Measurements from ENCODE around the gene ZMYND10. TPM values are rescaled to one million over a fixed set of nuclear protein-coding genes. Genes with fewer than 3 reads are reported as not detected.

Gene ZMYND10
- total RNA-seq, 1 experiment from 2014 or later, result 0.67 TPM

DNA sequence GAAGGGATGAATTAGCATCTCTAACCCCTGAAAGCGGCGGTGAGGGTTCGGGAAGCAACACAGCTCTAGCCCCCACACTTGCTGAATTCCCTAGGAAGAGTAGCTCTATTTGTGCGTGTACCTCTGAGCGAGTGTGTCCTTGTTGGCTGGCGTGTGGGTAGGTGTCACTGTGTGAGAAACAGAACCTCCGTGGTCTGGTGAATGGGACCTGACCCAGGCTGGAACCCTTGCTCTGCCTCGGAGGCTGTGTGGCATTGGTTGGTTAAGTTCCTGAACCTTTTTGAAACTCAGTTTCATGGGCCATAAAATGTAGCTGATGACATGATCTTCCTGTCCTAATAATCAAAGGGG is 14.2 kb upstream of the ZMYND10 start:
- Histone ChIP-seq H3K27ac (ENCODE audit: low read depth, low read length, poor library complexity, severe bottlenecking) (no peak overlapping the region), H3K36me3 (ENCODE audit: insufficient read depth, low read length, poor library complexity, severe bottlenecking) (no peaks in the 10 kb centered on the region), H3K27me3 (replicated peaks; ENCODE audit: insufficient read depth, low read depth, low read length, poor library complexity) (no peaks in the 10 kb centered on the region), H3K4me1 (ENCODE audit: insufficient read depth, low read length, poor library complexity, severe bottlenecking) (no peaks in the 10 kb centered on the region), H3K4me3 (ENCODE audit: low read depth, low read length, poor library complexity, severe bottlenecking) (peak overlapping the region; percentile 72), H3K9me3 (ENCODE audit: low read depth, low read length, poor library complexity, severe bottlenecking) (no peaks in the 10 kb centered on the region)
- no TSS peak for BruUV-seq (replicated peaks)
- TF ChIP-seq, protein P1, sequence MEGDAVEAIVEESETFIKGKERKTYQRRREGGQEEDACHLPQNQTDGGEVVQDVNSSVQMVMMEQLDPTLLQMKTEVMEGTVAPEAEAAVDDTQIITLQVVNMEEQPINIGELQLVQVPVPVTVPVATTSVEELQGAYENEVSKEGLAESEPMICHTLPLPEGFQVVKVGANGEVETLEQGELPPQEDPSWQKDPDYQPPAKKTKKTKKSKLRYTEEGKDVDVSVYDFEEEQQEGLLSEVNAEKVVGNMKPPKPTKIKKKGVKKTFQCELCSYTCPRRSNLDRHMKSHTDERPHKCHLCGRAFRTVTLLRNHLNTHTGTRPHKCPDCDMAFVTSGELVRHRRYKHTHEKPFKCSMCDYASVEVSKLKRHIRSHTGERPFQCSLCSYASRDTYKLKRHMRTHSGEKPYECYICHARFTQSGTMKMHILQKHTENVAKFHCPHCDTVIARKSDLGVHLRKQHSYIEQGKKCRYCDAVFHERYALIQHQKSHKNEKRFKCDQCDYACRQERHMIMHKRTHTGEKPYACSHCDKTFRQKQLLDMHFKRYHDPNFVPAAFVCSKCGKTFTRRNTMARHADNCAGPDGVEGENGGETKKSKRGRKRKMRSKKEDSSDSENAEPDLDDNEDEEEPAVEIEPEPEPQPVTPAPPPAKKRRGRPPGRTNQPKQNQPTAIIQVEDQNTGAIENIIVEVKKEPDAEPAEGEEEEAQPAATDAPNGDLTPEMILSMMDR (conservative IDR thresholded peaks at IDR 0.05; ENCODE audit: low read depth, low read length), result no peak
- no peak for TF ChIP-seq EZH2 (IDR thresholded peaks at IDR 0.05; ENCODE audit: borderline replicate concordance, low read depth, low read length, poor library complexity, severe bottlenecking)
- ChIA-PET CTCF (no interaction called here), POLR2A (ENCODE audit: low non-redundant PET) (no interaction called here)
- DNase-seq (ENCODE audit: low spot score), result no peak
- intact Hi-C loops (cut with micrococcal nuclease; ENCODE audit: unreplicated experiment), result no loop called here

- TSS peak; percentile 60 for BruUV-seq (replicated peaks)
- Histone ChIP-seq H3K4me1 (ENCODE audit: insufficient read depth, low read length, poor library complexity, severe bottlenecking) (no peaks in the 10 kb centered on the region), H3K9me3 (ENCODE audit: low read depth, low read length, poor library complexity, severe bottlenecking) (no peaks in the 10 kb centered on the region), H3K4me3 (ENCODE audit: low read depth, low read length, poor library complexity, severe bottlenecking) (peak within 1 kb of the TSS; percentile 72), H3K36me3 (ENCODE audit: insufficient read depth, low read length, poor library complexity, severe bottlenecking) (peaks cover 2% of the 10 kb centered on the region), H3K27ac (ENCODE audit: low read depth, low read length, poor library complexity, severe bottlenecking) (peak within 1 kb of the TSS; percentile 76), H3K27me3 (replicated peaks; ENCODE audit: insufficient read depth, low read depth, low read length, poor library complexity) (no peaks in the 10 kb centered on the region)
- intact Hi-C loops (cut with micrococcal nuclease; ENCODE audit: unreplicated experiment), result no loop called here
- ChIA-PET CTCF (interaction anchor here (0.5 kb wide), 1 partner anchor 101 kb away, joined by 3 read pairs; no protein-coding TSS in a partner anchor), POLR2A (ENCODE audit: low non-redundant PET) (no interaction called here)
- DNase-seq (ENCODE audit: low spot score), result peak; percentile 96
- no peak for TF ChIP-seq EZH2 (IDR thresholded peaks at IDR 0.05; ENCODE audit: borderline replicate concordance, low read depth, low read length, poor library complexity, severe bottlenecking)
- TF ChIP-seq, protein P1 (conservative IDR thresholded peaks at IDR 0.05; ENCODE audit: low read depth, low read length), result no peak
Measured at GRCh38 chr3:50358911-50359759, 13.6 kb upstream of the ZMYND10 start, which contains the start of gene TMEM115. TSS of gene TMEM115 (minus strand) at chr3:50359521. CDS start at chr3:50359063, 458 bp downstream.

DNA sequence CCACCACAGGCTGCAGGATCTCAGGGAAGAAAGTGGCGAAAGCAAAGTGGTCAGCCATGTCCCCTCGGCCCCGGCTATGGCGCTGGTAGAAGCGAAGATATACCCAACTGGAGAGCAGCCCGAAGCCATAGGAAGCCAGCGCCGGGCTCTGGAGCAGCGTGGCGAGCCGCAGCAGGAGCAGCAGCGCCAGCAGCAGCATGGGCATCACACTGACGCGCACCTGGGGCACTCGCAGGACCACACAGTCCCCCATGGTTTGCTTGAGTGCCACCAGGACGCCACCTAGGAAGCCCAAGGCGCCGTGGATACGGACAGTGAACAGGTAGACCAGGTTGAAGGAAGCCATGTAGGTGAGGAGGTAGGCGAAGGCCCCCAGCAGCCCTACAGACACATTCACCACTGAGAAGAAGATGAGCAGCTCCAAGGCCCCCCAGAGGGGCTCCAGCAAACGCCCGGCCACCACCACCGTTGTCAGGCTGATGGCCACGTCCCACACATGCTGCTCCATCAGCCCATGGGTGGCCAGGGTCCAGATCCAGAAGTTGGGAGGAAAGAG is 12.9 kb upstream of the ZMYND10 start:
- intact Hi-C loops (cut with micrococcal nuclease; ENCODE audit: unreplicated experiment), result no loop called here
- H3K9me3 ChIP-seq (ENCODE audit: low read depth, low read length, poor library complexity, severe bottlenecking), result no peaks in the 10 kb centered on the region
- no peak for TF ChIP-seq EZH2 (IDR thresholded peaks at IDR 0.05; ENCODE audit: borderline replicate concordance, low read depth, low read length, poor library complexity, severe bottlenecking)
- TF ChIP-seq, protein P1 (conservative IDR thresholded peaks at IDR 0.05; ENCODE audit: low read depth, low read length), result no peak
- H3K27me3 ChIP-seq (replicated peaks; ENCODE audit: insufficient read depth, low read depth, low read length, poor library complexity), result no peaks in the 10 kb centered on the region
- no TSS peak for BruUV-seq (replicated peaks)
- H3K4me3 ChIP-seq (ENCODE audit: low read depth, low read length, poor library complexity, severe bottlenecking), result peak overlapping the region; percentile 72
- H3K4me1 ChIP-seq (ENCODE audit: insufficient read depth, low read length, poor library complexity, severe bottlenecking), result no peaks in the 10 kb centered on the region
- ChIA-PET POLR2A (ENCODE audit: low non-redundant PET) (no interaction called here), CTCF (no interaction called here)
- H3K27ac ChIP-seq (ENCODE audit: low read depth, low read length, poor library complexity, severe bottlenecking), result peak overlapping the region; percentile 76
- H3K36me3 ChIP-seq (ENCODE audit: insufficient read depth, low read length, poor library complexity, severe bottlenecking), result peaks cover 3% of the 10 kb centered on the region
- DNase-seq (ENCODE audit: low spot score), result no peak

All from A673 (cell line).